Gastroesophageal sphincter (tissue), 4 donors: ENCODE results near the gene CBLN3. TPM values are rescaled to one million over a fixed set of nuclear protein-coding genes. Genes with fewer than 3 reads are reported as not detected.

Experiments
- ATAC-seq: fragments of 150-250 bp; one replicate; pipeline ENCODE4 v1.9.1; 2016; ENCODE audit warnings: mild to moderate bottlenecking, moderate library complexity
- H3K27ac ChIP-seq, 4 donors: fragments of 200-600 bp; sonication (generic) in 3 of 4; 1 replicate in 3 of 4; 2 replicates in 1 of 4; pipeline ENCODE4 v1.5.1; 2016 to 2019
- H3K27me3 ChIP-seq: fragments of 200-600 bp; sonication (generic); one replicate; pipeline ENCODE4 v1.5.1; 2019
- H3K36me3 ChIP-seq, 2 donors: fragments of 200-600 bp; sonication (generic); one replicate each; pipeline ENCODE4 v1.5.1; 2019; ENCODE audit warnings: control low read depth in 1 of 2
- H3K4me1 ChIP-seq, 3 donors: fragments of 200-600 bp; sonication (generic); 1 replicate in 2 of 3; 2 replicates in 1 of 3; pipeline ENCODE4 v1.5.1; 2016 to 2019; ENCODE audit warnings: control low read depth in 2 of 3
- H3K4me3 ChIP-seq, 2 donors: fragments of 200-600 bp; sonication (generic); one replicate each; pipeline ENCODE4 v1.5.1; 2019; ENCODE audit warnings: mild to moderate bottlenecking in 1 of 2, moderate library complexity in 1 of 2
- H3K9me3 ChIP-seq, 3 donors: fragments of 200-600 bp; sonication (generic); one replicate each; pipeline ENCODE4 v1.5.1; 2017 to 2019; ENCODE audit warnings: control low read depth in 2 of 3
- CTCF ChIP-seq, 4 experiments: fragments of 200-600 bp in 2 of 4; fragments of 450-650 bp in 2 of 4; sonication (generic) in 1 of 4; IDR thresholded peaks; one replicate each; pipeline ENCODE4 v1.5.1; 2017 to 2019; ENCODE audit warnings: antibody characterized with exemption in 4 of 4, mild to moderate bottlenecking in 2 of 4, moderate library complexity in 2 of 4
- EP300 ChIP-seq: sonication (generic); formaldehyde crosslinking; IDR thresholded peaks from one replicate; pipeline ENCODE4 v1.6.1; 2017; ENCODE audit warnings: antibody characterized with exemption, mild to moderate bottlenecking
- POLR2A ChIP-seq, 2 donors: fragments of 450-650 bp; IDR thresholded peaks; one replicate each; pipeline ENCODE4 v1.6.1; 2017; ENCODE audit warnings: antibody characterized with exemption in 2 of 2, mild to moderate bottlenecking in 2 of 2, moderate library complexity in 1 of 2
- POLR2AphosphoS5 ChIP-seq: sonication (generic); formaldehyde crosslinking; IDR thresholded peaks from one replicate; pipeline ENCODE4 v1.6.1; 2017; ENCODE audit warnings: antibody characterized with exemption
- WGBS, 2 donors: methylation state at CpG; one replicate each; pipeline ENCODE4 v1.1.5; 2018; ENCODE audit warnings: low coverage in 1 of 2; 5-methylcytosine and 5-hydroxymethylcytosine counted together
- total RNA-seq, 4 donors: library from RNA; depleted of rRNA; stranded (reverse); fragments of >200 nt; gene quantifications; one replicate each; pipeline ENCODE4 v1.1.0, GENCODE V29; 2016

CBLN3 gene
- total RNA-seq, 4 donors from 2014 or later = 0.49 to 2.8 (median 2.1) TPM

DNA sequence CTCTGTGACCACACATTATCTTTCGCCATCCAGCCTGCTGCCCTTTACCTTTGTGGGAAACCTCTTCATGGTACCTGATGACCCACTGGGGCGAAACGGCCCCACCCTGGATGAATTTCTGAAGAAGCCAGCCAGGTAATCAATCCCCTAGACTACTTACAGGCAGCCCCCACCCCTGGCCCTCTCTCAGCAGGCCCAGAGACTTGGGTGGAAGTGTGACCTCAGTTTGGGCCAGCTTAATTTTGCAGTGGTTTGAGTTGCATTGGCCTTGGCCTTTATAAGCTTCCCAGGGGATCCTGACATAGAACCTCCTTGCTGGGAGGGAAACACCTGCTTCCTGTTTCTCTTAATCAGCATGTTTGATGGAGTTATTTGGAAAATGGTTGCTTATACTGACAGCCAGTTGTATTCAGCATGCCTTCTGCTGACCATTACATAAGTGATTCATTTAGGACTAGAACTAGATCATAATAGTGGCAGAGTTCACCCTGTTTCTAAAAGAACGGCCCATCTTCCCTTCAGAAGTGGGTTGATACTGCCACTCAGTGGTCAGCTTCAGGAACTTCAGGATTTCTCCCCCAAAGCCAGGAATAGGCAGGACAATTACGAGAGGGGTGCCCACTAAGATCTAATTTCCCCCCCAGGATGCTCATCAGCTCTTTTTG is 7.0 kb upstream of the CBLN3 start:
- ATAC-seq = peak; percentile 72
- TF ChIP-seq EP300 (no peak), POLR2AphosphoS5 (peak; percentile 57), CTCF (IDR thresholded peaks at IDR 0.05) (peak; percentile 81 to 88 (median 86)), POLR2A (IDR thresholded peaks at IDR 0.05) (no peak)
- no peaks in the 10 kb centered on the region for H3K9me3 ChIP-seq
- no peak overlapping the region for H3K4me3 ChIP-seq
- H3K36me3 ChIP-seq = peaks cover 0 to 95% of the 10 kb centered on the region in 2 donors
- peaks cover 2 to 76% (median 18%) of the 10 kb centered on the region in 3 donors for H3K4me1 ChIP-seq
- H3K27ac ChIP-seq = peak overlapping the region; percentile 2 to 76 (median 70)
- WGBS, 2 donors = 31 to 67% methylated on average over 1 to 3 of the region's 5 CpGs
- no peaks in the 10 kb centered on the region for H3K27me3 ChIP-seq

- Histone ChIP-seq H3K27me3 (no peaks in the 10 kb centered on the region), H3K4me3 (no peak overlapping the region), H3K9me3 (no peaks in the 10 kb centered on the region), H3K36me3 (peaks cover 0 to 94% of the 10 kb centered on the region in 2 donors), H3K4me1 (peaks cover 4 to 76% (median 18%) of the 10 kb centered on the region in 3 donors), H3K27ac (peak overlapping the region; percentile 2 to 76 (median 70))
- TF ChIP-seq POLR2AphosphoS5 (no peak), POLR2A (IDR thresholded peaks at IDR 0.05) (no peak), EP300 (no peak), CTCF (IDR thresholded peaks at IDR 0.05) (no peak)
- ATAC-seq = no peak
- 42 to 81% methylated on average over 2 to 4 of the region's 6 CpGs for WGBS, 2 donors
Observed at GRCh38 chr14:24435998-24436354, 6.5 kb upstream of the CBLN3 start.

- Histone ChIP-seq H3K4me1 (peaks cover 4 to 76% (median 18%) of the 10 kb centered on the region in 3 donors), H3K36me3 (peaks cover 0 to 87% of the 10 kb centered on the region in 2 donors), H3K9me3 (no peaks in the 10 kb centered on the region), H3K27ac (peak overlapping the region in 3 of 4 donors; percentile 20 to 70 (median 69)), H3K4me3 (no peak overlapping the region), H3K27me3 (no peaks in the 10 kb centered on the region)
- TF ChIP-seq POLR2A (IDR thresholded peaks at IDR 0.05) = no peak
- no peak for TF ChIP-seq POLR2AphosphoS5
- no peak for TF ChIP-seq CTCF (IDR thresholded peaks at IDR 0.05)
- no peak for TF ChIP-seq EP300
- ATAC-seq = no peak
- WGBS, 2 donors = 72 to 76% methylated on average over 2 of the region's 2 CpGs
Observed at GRCh38 chr14:24435192-24435810, 5.8 kb upstream of the CBLN3 start.

GRCh38 chr14:24434676-24435075 is 5.2 kb upstream of the CBLN3 start:
- no peak for TF ChIP-seq CTCF (IDR thresholded peaks at IDR 0.05)
- TF ChIP-seq POLR2AphosphoS5 = no peak
- peak overlapping the region in 2 of 4 donors; percentile 20 to 69 for H3K27ac ChIP-seq
- no peak for ATAC-seq
- no peak overlapping the region for H3K4me3 ChIP-seq
- peaks cover 0 to 81% of the 10 kb centered on the region in 2 donors for H3K36me3 ChIP-seq
- 60% methylated on average over 1 of the region's 3 CpGs; no CpG with 5 or more reads in 1 of the 2 donors for WGBS, 2 donors
- H3K9me3 ChIP-seq = no peaks in the 10 kb centered on the region
- H3K27me3 ChIP-seq = no peaks in the 10 kb centered on the region
- peaks cover 4 to 69% (median 18%) of the 10 kb centered on the region in 3 donors for H3K4me1 ChIP-seq

GRCh38 chr14:24434036-24434435 is 4.6 kb upstream of the CBLN3 start:
- no peak for ATAC-seq
- WGBS, 2 donors = 64 to 76% methylated on average over 7 of the region's 7 CpGs
- Histone ChIP-seq H3K36me3 (peaks cover 0 to 74% of the 10 kb centered on the region in 2 donors), H3K4me1 (peaks cover 4 to 70% (median 23%) of the 10 kb centered on the region in 3 donors), H3K27ac (no peak overlapping the region), H3K27me3 (no peaks in the 10 kb centered on the region), H3K9me3 (no peaks in the 10 kb centered on the region), H3K4me3 (no peak overlapping the region)
- TF ChIP-seq EP300 (no peak), POLR2A (IDR thresholded peaks at IDR 0.05) (no peak), POLR2AphosphoS5 (no peak), CTCF (IDR thresholded peaks at IDR 0.05) (no peak)
